Smooth muscle cell (in vitro differentiated cells): Measurements from ENCODE around the gene TXK. TPM values are rescaled to one million over a fixed set of nuclear protein-coding genes. Genes with fewer than 3 reads are reported as not detected.

ENCODE experiments used
- DNase-seq: peaks from one replicate; lab custom pipeline; 2025; ENCODE audit not compliant: unreplicated experiment; lab: John Stamatoyannopoulos, UW
- H2AFZ ChIP-seq: fragments of 200-600 bp; sonication (generic); 2 replicates; pipeline ENCODE4 v1.6.0; 2016; ENCODE audit warnings: antibody characterized with exemption, low read depth, mild to moderate bottlenecking
- H3F3A ChIP-seq: fragments of 200-600 bp; sonication (generic); 2 replicates; pipeline ENCODE4 v1.6.0; 2017; ENCODE audit warnings: antibody characterized with exemption, low read depth
- H3K27ac ChIP-seq: fragments of 200-600 bp; sonication (generic); 2 replicates; pipeline ENCODE4 v1.5.1; 2016; ENCODE audit warnings: low read depth, mild to moderate bottlenecking
- H3K27me3 ChIP-seq: fragments of 200-600 bp; sonication (generic); 2 replicates; pipeline ENCODE4 v1.6.1; 2016; ENCODE audit warnings: low read depth, mild to moderate bottlenecking
- H3K36me3 ChIP-seq: fragments of 200-600 bp; sonication (generic); 2 replicates; pipeline ENCODE4 v1.5.1; 2016; ENCODE audit warnings: low read depth
- H3K4me1 ChIP-seq: fragments of 200-600 bp; sonication (generic); 2 replicates; pipeline ENCODE4 v1.5.1; 2016; ENCODE audit warnings: low read depth
- H3K4me2 ChIP-seq: fragments of 200-600 bp; sonication (generic); 2 replicates; pipeline ENCODE4 v1.6.0; 2016; ENCODE audit warnings: mild to moderate bottlenecking
- H3K4me3 ChIP-seq: fragments of 200-600 bp; sonication (generic); 2 replicates; pipeline ENCODE4 v1.5.1; 2016; ENCODE audit warnings: mild to moderate bottlenecking
- H3K79me2 ChIP-seq: fragments of 200-600 bp; sonication (generic); 2 replicates; pipeline ENCODE4 v1.6.0; 2016; ENCODE audit warnings: low read depth, mild to moderate bottlenecking
- H3K9ac ChIP-seq: fragments of 200-600 bp; sonication (generic); 2 replicates; pipeline ENCODE4 v1.6.0; 2016; ENCODE audit warnings: low read depth
- H3K9me3 ChIP-seq: fragments of 200-600 bp; sonication (generic); replicated peaks from 2 replicates; pipeline ENCODE4 v1.5.1; 2016; ENCODE audit warnings: low read depth
- H4K20me1 ChIP-seq: fragments of 200-600 bp; sonication (generic); 2 replicates; pipeline ENCODE4 v1.6.0; 2016; ENCODE audit warnings: low read depth
- WGBS: methylation state at CpG from one replicate; pipeline ENCODE4 v1.1.7; 2016; ENCODE audit warnings: low lambda C conversion rate; 5-methylcytosine and 5-hydroxymethylcytosine counted together
- polyA plus RNA-seq: library from polyadenylated mRNA; unstranded; fragments of >200 nt; fragmentation: Nextera tagmentation; extraction: Ambion mirVana; gene quantifications from 2 replicates; pipeline ENCODE4 v1.2.1, GENCODE V29; 2016
- total RNA-seq: library from RNA; depleted of rRNA; stranded (reverse); fragments of >200 nt; gene quantifications from 2 replicates; pipeline ENCODE4 v1.2.3, GENCODE V29; 2014
- TF ChIP-seq, protein P1 (sequence below): fragments of 200-600 bp; sonication (generic); IDR thresholded peaks from 2 replicates; pipeline ENCODE4 v1.5.1; 2017; ENCODE audit warnings: borderline replicate concordance, mild to moderate bottlenecking, antibody characterized with exemption; ENCODE audit not compliant: insufficient read depth, poor library complexity, severe bottlenecking

The TXK gene
- total and polyA plus RNA-seq, 2 experiments from 2014 or later, result 0.09 TPM; not detected in 1

- Histone ChIP-seq H3K36me3 (no peaks in the 10 kb centered on the region), H3K4me3 (no peak overlapping the region), H4K20me1 (no peaks in the 10 kb centered on the region), H3K79me2 (no peaks in the 10 kb centered on the region), H3K27me3 (no peaks in the 10 kb centered on the region), H2AFZ (no peak overlapping the region), H3K27ac (no peak overlapping the region), H3K4me1 (no peaks in the 10 kb centered on the region), H3K4me2 (no peak overlapping the region), H3K9me3 (no peaks in the 10 kb centered on the region), H3K9ac (no peak overlapping the region), H3F3A (no peaks in the 10 kb centered on the region)
- TF ChIP-seq, protein P1, sequence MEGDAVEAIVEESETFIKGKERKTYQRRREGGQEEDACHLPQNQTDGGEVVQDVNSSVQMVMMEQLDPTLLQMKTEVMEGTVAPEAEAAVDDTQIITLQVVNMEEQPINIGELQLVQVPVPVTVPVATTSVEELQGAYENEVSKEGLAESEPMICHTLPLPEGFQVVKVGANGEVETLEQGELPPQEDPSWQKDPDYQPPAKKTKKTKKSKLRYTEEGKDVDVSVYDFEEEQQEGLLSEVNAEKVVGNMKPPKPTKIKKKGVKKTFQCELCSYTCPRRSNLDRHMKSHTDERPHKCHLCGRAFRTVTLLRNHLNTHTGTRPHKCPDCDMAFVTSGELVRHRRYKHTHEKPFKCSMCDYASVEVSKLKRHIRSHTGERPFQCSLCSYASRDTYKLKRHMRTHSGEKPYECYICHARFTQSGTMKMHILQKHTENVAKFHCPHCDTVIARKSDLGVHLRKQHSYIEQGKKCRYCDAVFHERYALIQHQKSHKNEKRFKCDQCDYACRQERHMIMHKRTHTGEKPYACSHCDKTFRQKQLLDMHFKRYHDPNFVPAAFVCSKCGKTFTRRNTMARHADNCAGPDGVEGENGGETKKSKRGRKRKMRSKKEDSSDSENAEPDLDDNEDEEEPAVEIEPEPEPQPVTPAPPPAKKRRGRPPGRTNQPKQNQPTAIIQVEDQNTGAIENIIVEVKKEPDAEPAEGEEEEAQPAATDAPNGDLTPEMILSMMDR, result no peak
- DNase-seq, result no peak
- 48% methylated on average over 2 of the region's 2 CpGs for WGBS
Observed at GRCh38 chr4:48069026-48069425, 65.0 kb downstream of the TXK start.

- Histone ChIP-seq H3K27me3 (no peaks in the 10 kb centered on the region), H3K9ac (no peak overlapping the region), H2AFZ (no peak overlapping the region), H3K9me3 (no peaks in the 10 kb centered on the region), H3K79me2 (no peaks in the 10 kb centered on the region), H3K4me2 (no peak overlapping the region), H3K27ac (no peak overlapping the region), H3K4me1 (no peaks in the 10 kb centered on the region), H3F3A (no peaks in the 10 kb centered on the region), H3K36me3 (no peaks in the 10 kb centered on the region), H4K20me1 (no peaks in the 10 kb centered on the region), H3K4me3 (no peak overlapping the region)
- DNase-seq, result no peak
- WGBS, result 86% methylated on average over 2 of the region's 2 CpGs
- TF ChIP-seq, protein P1, result no peak
Observed at GRCh38 chr4:48068182-48068581, 65.9 kb downstream of the TXK start.

DNA sequence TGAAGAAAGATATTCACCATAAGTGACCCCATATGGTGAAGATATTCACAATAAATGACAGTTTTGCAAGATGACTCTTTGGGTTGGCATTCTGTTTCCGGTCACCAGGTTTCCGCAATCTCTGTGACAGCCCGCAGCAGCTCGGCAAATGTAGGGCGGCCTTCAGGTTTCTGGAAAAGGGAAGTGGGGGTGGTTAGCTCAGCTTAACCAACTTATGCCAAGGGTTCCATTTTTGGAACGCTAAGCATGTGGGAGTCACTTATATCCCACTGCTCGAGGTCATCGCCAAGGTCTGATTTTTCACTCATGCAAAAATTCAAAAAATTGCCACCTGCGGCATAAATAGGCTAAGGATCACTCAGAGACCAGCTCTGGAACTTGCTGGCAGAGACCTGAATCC is 66.5 kb downstream of the TXK start:
- H2AFZ ChIP-seq, result no peak overlapping the region
- TF ChIP-seq, protein P1, result no peak
- H3F3A ChIP-seq, result no peaks in the 10 kb centered on the region
- H3K27ac ChIP-seq, result no peak overlapping the region
- no peak for DNase-seq
- H3K27me3 ChIP-seq, result no peaks in the 10 kb centered on the region
- H3K4me2 ChIP-seq, result no peak overlapping the region
- no peak overlapping the region for H3K9ac ChIP-seq
- H3K4me1 ChIP-seq, result no peaks in the 10 kb centered on the region
- 96% methylated on average over 9 of the region's 9 CpGs for WGBS
- no peaks in the 10 kb centered on the region for H3K9me3 ChIP-seq
- H3K79me2 ChIP-seq, result no peaks in the 10 kb centered on the region
- H3K36me3 ChIP-seq, result no peaks in the 10 kb centered on the region
- no peak overlapping the region for H3K4me3 ChIP-seq
- no peaks in the 10 kb centered on the region for H4K20me1 ChIP-seq

- H4K20me1 ChIP-seq, result no peaks in the 10 kb centered on the region
- no peaks in the 10 kb centered on the region for H3K79me2 ChIP-seq
- H3K9ac ChIP-seq, result no peak overlapping the region
- no peaks in the 10 kb centered on the region for H3K36me3 ChIP-seq
- H3K4me3 ChIP-seq, result no peak overlapping the region
- no peaks in the 10 kb centered on the region for H3K27me3 ChIP-seq
- TF ChIP-seq, protein P1, result no peak
- WGBS, result 92% methylated on average over 1 of the region's 1 CpG
- DNase-seq, result no peak
- no peak overlapping the region for H2AFZ ChIP-seq
- H3K4me1 ChIP-seq, result no peaks in the 10 kb centered on the region
- no peaks in the 10 kb centered on the region for H3F3A ChIP-seq
- no peak overlapping the region for H3K27ac ChIP-seq
- no peak overlapping the region for H3K4me2 ChIP-seq
- H3K9me3 ChIP-seq, result no peaks in the 10 kb centered on the region
Observed at GRCh38 chr4:48065587-48066052, 68.4 kb downstream of the TXK start.
